HPDE6-E6E7 (cell line): ENCODE measurements around the gene CST2.
"Not testable (repeated sequence)": the region's sequence is repeated elsewhere in the genome, so short reads cannot be mapped to it uniquely, and the experiment has no call there.

Experiments
- DNase-seq: peaks from one replicate; pipeline ENCODE4 v3.0.0; 2011; ENCODE audit warnings: missing footprints; ENCODE audit errors: extremely low spot score

The CST2 gene

GRCh38 chr20:23810349-23810748 lies 16.2 kb downstream of the CST2 start:
- DNase-seq: not testable (repeated sequence)

GRCh38 chr20:23800865-23801264 lies 25.7 kb downstream of the CST2 start:
- no peak for DNase-seq

- not testable (repeated sequence) for DNase-seq
These were observed 27.2 kb downstream of the CST2 start for GRCh38 chr20:23799216-23799847.

- DNase-seq: no peak
These were observed 31.0 kb downstream of the CST2 start for GRCh38 chr20:23795526-23795925.

- no peak for DNase-seq
These were observed 31.7 kb downstream of the CST2 start for GRCh38 chr20:23794841-23795240.

GRCh38 chr20:23794065-23794464 lies 32.5 kb downstream of the CST2 start:
- DNase-seq: no peak

- no peak for DNase-seq
These were observed 43.1 kb downstream of the CST2 start for GRCh38 chr20:23783447-23783846.

- DNase-seq: no peak
These were observed 44.1 kb downstream of the CST2 start for GRCh38 chr20:23782366-23782983.

- DNase-seq: not testable (repeated sequence)
These were observed 47.9 kb downstream of the CST2 start for GRCh38 chr20:23778676-23779075.

- DNase-seq: not testable (repeated sequence)
These were observed 49.1 kb downstream of the CST2 start for GRCh38 chr20:23777380-23777779.

GRCh38 chr20:23776067-23776771 lies 50.3 kb downstream of the CST2 start:
- DNase-seq: no peak

- DNase-seq: no peak
These were observed 52.4 kb downstream of the CST2 start for GRCh38 chr20:23774081-23774480.
